Measurements from ENCODE around the gene CYP1A1.

DNA sequence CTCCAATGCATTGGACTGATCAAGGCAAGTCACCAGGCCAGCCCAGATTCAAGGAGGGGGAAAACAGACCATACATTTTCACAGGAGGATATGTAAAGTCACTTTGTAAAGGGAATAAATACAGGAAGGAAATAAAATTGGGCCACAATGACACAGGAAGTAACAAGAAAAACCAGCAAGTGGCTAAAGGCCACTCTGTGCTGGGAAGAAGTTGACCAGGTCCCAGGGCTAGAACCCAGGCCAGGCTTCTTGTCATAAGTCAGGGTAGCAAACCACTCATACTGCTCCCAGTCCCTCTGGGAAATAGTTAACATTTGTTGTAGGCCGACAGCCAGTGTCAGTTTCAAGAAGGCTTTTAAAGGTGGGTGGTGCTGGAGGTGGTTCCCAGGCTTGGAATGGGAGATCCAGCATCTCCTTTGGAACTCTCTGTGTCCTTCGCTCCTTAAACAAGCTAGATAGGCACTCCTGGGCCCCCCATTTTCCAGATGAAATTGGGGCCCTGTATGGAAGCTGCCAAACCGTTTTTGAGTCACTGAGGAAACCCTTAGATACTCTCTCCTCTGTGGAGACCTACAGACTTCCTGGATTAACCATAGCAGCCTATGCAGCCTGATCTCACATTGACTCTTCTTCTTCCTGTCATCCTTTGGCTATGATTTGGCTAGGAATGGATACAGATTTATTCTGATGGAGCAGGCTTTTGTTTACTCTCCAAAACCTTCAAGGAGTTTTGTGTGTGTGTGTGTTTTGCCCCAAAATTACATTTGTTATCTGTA lies 14.8 kb downstream of the CYP1A1 start:
- TF ChIP-seq, protein P1, sequence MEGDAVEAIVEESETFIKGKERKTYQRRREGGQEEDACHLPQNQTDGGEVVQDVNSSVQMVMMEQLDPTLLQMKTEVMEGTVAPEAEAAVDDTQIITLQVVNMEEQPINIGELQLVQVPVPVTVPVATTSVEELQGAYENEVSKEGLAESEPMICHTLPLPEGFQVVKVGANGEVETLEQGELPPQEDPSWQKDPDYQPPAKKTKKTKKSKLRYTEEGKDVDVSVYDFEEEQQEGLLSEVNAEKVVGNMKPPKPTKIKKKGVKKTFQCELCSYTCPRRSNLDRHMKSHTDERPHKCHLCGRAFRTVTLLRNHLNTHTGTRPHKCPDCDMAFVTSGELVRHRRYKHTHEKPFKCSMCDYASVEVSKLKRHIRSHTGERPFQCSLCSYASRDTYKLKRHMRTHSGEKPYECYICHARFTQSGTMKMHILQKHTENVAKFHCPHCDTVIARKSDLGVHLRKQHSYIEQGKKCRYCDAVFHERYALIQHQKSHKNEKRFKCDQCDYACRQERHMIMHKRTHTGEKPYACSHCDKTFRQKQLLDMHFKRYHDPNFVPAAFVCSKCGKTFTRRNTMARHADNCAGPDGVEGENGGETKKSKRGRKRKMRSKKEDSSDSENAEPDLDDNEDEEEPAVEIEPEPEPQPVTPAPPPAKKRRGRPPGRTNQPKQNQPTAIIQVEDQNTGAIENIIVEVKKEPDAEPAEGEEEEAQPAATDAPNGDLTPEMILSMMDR (IDR thresholded peaks at IDR 0.05), result no peak
- no peak for TF ChIP-seq EP300 (IDR thresholded peaks at IDR 0.05)
- no peak for TF ChIP-seq POLR2A (IDR thresholded peaks at IDR 0.05)
- no peak for TF ChIP-seq POLR2AphosphoS5 (IDR thresholded peaks at IDR 0.05)

Measured in stomach (tissue), 4 donors.